Esophagus squamous epithelium (tissue), 4 donors: ENCODE data around the gene SYF2.

Source experiments
- POLR2A ChIP-seq, 4 donors: fragments of 450-650 bp; IDR thresholded peaks; one replicate each; pipeline ENCODE4 v1.6.1; 2017; ENCODE audit warnings: antibody characterized with exemption in 4 of 4, mild to moderate bottlenecking in 4 of 4, moderate library complexity in 3 of 4
- TF ChIP-seq, protein P1 (sequence below), 6 experiments: fragments of 450-650 bp in 4 of 6; fragments of 200-600 bp in 2 of 6; sonication (generic) in 2 of 6; IDR thresholded peaks; one replicate each; pipeline ENCODE4 v1.5.1; 2016 to 2019; ENCODE audit warnings: antibody characterized with exemption in 6 of 6, mild to moderate bottlenecking in 4 of 6, moderate library complexity in 4 of 6

DNA sequence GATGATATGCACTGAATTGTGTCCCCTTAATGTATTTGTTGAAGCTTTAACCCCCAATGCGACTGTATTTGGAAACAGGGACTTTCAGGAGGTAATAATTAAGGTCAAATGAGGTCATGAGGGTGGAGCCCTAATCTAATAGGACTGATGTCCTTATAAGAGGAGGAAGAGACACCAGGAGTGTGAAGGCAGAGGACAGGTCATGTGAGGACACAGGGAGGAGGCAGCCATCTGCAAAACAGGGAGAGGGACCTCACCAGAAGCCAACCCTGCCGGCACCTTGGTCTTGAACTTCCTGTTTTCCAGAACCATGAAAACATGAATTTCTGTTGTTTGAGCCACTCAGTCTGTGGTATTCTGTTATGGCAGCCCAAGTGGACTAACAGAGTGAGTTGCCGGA, 15.3 kb downstream of the SYF2 start:
- TF ChIP-seq, protein P1, sequence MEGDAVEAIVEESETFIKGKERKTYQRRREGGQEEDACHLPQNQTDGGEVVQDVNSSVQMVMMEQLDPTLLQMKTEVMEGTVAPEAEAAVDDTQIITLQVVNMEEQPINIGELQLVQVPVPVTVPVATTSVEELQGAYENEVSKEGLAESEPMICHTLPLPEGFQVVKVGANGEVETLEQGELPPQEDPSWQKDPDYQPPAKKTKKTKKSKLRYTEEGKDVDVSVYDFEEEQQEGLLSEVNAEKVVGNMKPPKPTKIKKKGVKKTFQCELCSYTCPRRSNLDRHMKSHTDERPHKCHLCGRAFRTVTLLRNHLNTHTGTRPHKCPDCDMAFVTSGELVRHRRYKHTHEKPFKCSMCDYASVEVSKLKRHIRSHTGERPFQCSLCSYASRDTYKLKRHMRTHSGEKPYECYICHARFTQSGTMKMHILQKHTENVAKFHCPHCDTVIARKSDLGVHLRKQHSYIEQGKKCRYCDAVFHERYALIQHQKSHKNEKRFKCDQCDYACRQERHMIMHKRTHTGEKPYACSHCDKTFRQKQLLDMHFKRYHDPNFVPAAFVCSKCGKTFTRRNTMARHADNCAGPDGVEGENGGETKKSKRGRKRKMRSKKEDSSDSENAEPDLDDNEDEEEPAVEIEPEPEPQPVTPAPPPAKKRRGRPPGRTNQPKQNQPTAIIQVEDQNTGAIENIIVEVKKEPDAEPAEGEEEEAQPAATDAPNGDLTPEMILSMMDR (IDR thresholded peaks at IDR 0.05): no peak
- no peak for TF ChIP-seq POLR2A (IDR thresholded peaks at IDR 0.05)
